ENCODE data around the gene TUBA3E. TPM values are rescaled to one million over a fixed set of nuclear protein-coding genes. Genes with fewer than 3 reads are reported as not detected.
"Not testable (repeated sequence)": the region's sequence is repeated elsewhere in the genome, so short reads cannot be mapped to it uniquely, and the experiment has no call there.

TUBA3E gene
- total RNA-seq, 4 donors from 2014 or later, result not detected

- Histone ChIP-seq H3K27me3 (no peaks in the 10 kb centered on the region), H3K27ac (no peak overlapping the region), H3K9me3 (no peaks in the 10 kb centered on the region), H3K36me3 (peaks cover 0 to 99% of the 10 kb centered on the region in 2 donors), H3K4me3 (no peak overlapping the region), H3K4me1 (no peaks in the 10 kb centered on the region)
- ATAC-seq, result no peak
- 94% methylated on average over 2 to 8 of the region's 8 CpGs for WGBS, 2 donors (ENCODE audit: low coverage in 1 of 2)
- TF ChIP-seq, protein P1, sequence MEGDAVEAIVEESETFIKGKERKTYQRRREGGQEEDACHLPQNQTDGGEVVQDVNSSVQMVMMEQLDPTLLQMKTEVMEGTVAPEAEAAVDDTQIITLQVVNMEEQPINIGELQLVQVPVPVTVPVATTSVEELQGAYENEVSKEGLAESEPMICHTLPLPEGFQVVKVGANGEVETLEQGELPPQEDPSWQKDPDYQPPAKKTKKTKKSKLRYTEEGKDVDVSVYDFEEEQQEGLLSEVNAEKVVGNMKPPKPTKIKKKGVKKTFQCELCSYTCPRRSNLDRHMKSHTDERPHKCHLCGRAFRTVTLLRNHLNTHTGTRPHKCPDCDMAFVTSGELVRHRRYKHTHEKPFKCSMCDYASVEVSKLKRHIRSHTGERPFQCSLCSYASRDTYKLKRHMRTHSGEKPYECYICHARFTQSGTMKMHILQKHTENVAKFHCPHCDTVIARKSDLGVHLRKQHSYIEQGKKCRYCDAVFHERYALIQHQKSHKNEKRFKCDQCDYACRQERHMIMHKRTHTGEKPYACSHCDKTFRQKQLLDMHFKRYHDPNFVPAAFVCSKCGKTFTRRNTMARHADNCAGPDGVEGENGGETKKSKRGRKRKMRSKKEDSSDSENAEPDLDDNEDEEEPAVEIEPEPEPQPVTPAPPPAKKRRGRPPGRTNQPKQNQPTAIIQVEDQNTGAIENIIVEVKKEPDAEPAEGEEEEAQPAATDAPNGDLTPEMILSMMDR (IDR thresholded peaks at IDR 0.05), result no peak
- TF ChIP-seq EP300 (IDR thresholded peaks at IDR 0.05), result no peak
- TF ChIP-seq POLR2AphosphoS5 (IDR thresholded peaks at IDR 0.05), result no peak
- TF ChIP-seq POLR2A (IDR thresholded peaks at IDR 0.05), result no peak
Measured at GRCh38 chr2:130165293-130166016, 32.8 kb downstream of the TUBA3E start.

GRCh38 chr2:130162968-130163367 is 35.3 kb downstream of the TUBA3E start:
- no peak overlapping the region for H3K27ac ChIP-seq
- WGBS, 2 donors (ENCODE audit: low coverage in 1 of 2), result 100% methylated on average over 4 of the region's 9 CpGs; no CpG with 5 or more reads in 1 of the 2 donors
- no peaks in the 10 kb centered on the region for H3K4me1 ChIP-seq
- H3K36me3 ChIP-seq, result peaks cover 0 to 99% of the 10 kb centered on the region in 2 donors
- ATAC-seq, result no peak
- TF ChIP-seq POLR2A (IDR thresholded peaks at IDR 0.05), result no peak
- TF ChIP-seq, protein P1 (IDR thresholded peaks at IDR 0.05), result no peak
- no peak for TF ChIP-seq POLR2AphosphoS5 (IDR thresholded peaks at IDR 0.05)
- no peak for TF ChIP-seq EP300 (IDR thresholded peaks at IDR 0.05)
- no peaks in the 10 kb centered on the region for H3K27me3 ChIP-seq
- no peaks in the 10 kb centered on the region for H3K9me3 ChIP-seq
- H3K4me3 ChIP-seq, result no peak overlapping the region

GRCh38 chr2:130162486-130162885 is 35.8 kb downstream of the TUBA3E start:
- WGBS, 2 donors (ENCODE audit: low coverage in 1 of 2), result 96% methylated on average over 4 of the region's 7 CpGs; no CpG with 5 or more reads in 1 of the 2 donors
- H3K36me3 ChIP-seq, result peaks cover 0 to 99% of the 10 kb centered on the region in 2 donors
- ATAC-seq, H3K4me3 ChIP-seq, H3K9me3 ChIP-seq, H3K27ac ChIP-seq, H3K4me1 ChIP-seq, H3K27me3 ChIP-seq: not testable (repeated sequence)

- WGBS, 2 donors (ENCODE audit: low coverage in 1 of 2), result 73 to 77% methylated on average over 5 to 7 of the region's 25 CpGs
- H3K4me3 ChIP-seq, H3K27me3 ChIP-seq, H3K27ac ChIP-seq, H3K9me3 ChIP-seq, H3K4me1 ChIP-seq, ATAC-seq: not testable (repeated sequence)
- peaks cover 0 to 95% of the 10 kb centered on the region in 2 donors for H3K36me3 ChIP-seq
Measured at GRCh38 chr2:130160838-130161705, 37.2 kb downstream of the TUBA3E start.

DNA sequence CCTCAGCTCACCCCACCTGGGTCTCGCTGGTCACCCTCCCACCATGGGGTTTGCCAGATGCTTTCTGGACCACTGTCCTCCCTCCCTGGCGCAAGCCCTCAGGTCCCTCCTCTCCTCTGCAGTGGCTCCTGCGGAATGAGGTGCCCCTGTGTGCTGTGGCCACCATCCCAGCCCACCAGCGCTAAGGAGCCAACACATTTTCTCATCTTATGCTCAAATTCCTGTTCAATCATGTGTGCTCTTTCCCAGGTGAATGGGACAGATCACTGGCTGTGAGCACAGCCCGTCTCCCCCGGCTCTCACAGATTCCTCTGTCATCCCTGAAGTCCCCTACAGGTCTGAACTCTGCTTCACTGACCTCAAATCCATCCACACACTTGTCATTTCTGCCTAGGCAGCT is 38.1 kb downstream of the TUBA3E start:
- no peaks in the 10 kb centered on the region for H3K9me3 ChIP-seq
- WGBS, 2 donors (ENCODE audit: low coverage in 1 of 2), result 100% methylated on average over 4 of the region's 6 CpGs; no CpG with 5 or more reads in 1 of the 2 donors
- H3K4me3 ChIP-seq, result no peak overlapping the region
- TF ChIP-seq EP300 (IDR thresholded peaks at IDR 0.05), result no peak
- TF ChIP-seq POLR2A (IDR thresholded peaks at IDR 0.05), result no peak
- no peak for TF ChIP-seq POLR2AphosphoS5 (IDR thresholded peaks at IDR 0.05)
- TF ChIP-seq, protein P1 (IDR thresholded peaks at IDR 0.05), result no peak
- no peaks in the 10 kb centered on the region for H3K27me3 ChIP-seq
- no peak overlapping the region for H3K27ac ChIP-seq
- no peak for ATAC-seq
- peaks cover 0 to 95% of the 10 kb centered on the region in 2 donors for H3K36me3 ChIP-seq
- H3K4me1 ChIP-seq, result peaks cover 0 to 3% (median 0%) of the 10 kb centered on the region in 3 donors

GRCh38 chr2:130159376-130159775 is 38.9 kb downstream of the TUBA3E start:
- 89% methylated on average over 3 of the region's 4 CpGs; no CpG with 5 or more reads in 1 of the 2 donors for WGBS, 2 donors (ENCODE audit: low coverage in 1 of 2)
- not testable (repeated sequence) for ATAC-seq, H3K4me3 ChIP-seq

More at GRCh38 chr2:130159376-130159775, 38.9 kb downstream of the TUBA3E start:
- H3K4me1 ChIP-seq, H3K9me3 ChIP-seq, H3K27me3 ChIP-seq, H3K27ac ChIP-seq: not testable (repeated sequence)
- H3K36me3 ChIP-seq, result peaks cover 0 to 95% of the 10 kb centered on the region in 2 donors
